AG04450 (cell line): ENCODE results near the gene CNTNAP5. TPM values are rescaled to one million over a fixed set of nuclear protein-coding genes. Genes with fewer than 3 reads are reported as not detected.

Experiments used
- CTCF ChIA-PET: fragments of 300-600, 350-600 bp; formaldehyde crosslinking; extraction: SDS; loops from one replicate; lab custom pipeline; 2022; ENCODE audit warnings: antibody characterized with exemption, inconsistent platforms; lab: Charles Lee
- POLR2A ChIA-PET: fragments of 350-600 bp; formaldehyde crosslinking; extraction: SDS; loops from one replicate; lab custom pipeline; 2021; ENCODE audit warnings: antibody characterized with exemption, inconsistent platforms; lab: Yijun Ruan, JAX
- DNase-seq: peaks from one replicate; pipeline ENCODE4 v3.0.0-alpha.2; 2011; ENCODE audit warnings: low read depth, low spot score
- H3K27ac ChIP-seq: one replicate; pipeline ENCODE4 v1.5.1; 2012; ENCODE audit warnings: low read depth, low read length, control low read depth
- H3K27me3 ChIP-seq: one replicate; pipeline ENCODE4 v1.6.0; 2012; ENCODE audit warnings: low read length; ENCODE audit not compliant: control insufficient read depth, insufficient read depth
- H3K4me3 ChIP-seq: 2 replicates; pipeline ENCODE4 v1.5.1; 2011; ENCODE audit warnings: mild to moderate bottlenecking, low read depth, low read length, control low read depth
- H3K9me3 ChIP-seq: 2 replicates; pipeline ENCODE4 v1.5.1; 2012; ENCODE audit warnings: low read length; ENCODE audit not compliant: control insufficient read depth, insufficient read depth
- polyA plus RNA-seq: library from polyadenylated mRNA; depleted of rRNA; stranded (reverse); fragments of >200 nt; gene quantifications from 2 replicates; pipeline ENCODE4 v1.2.3, GENCODE V29; 2011
- TF ChIP-seq, protein P1 (sequence below): IDR thresholded peaks from 2 replicates; pipeline ENCODE4 v1.5.1; 2011; ENCODE audit warnings: low read depth, low read length, control low read depth, inconsistent platforms

CNTNAP5 gene
- polyA plus RNA-seq, 1 experiment = not detected

DNA sequence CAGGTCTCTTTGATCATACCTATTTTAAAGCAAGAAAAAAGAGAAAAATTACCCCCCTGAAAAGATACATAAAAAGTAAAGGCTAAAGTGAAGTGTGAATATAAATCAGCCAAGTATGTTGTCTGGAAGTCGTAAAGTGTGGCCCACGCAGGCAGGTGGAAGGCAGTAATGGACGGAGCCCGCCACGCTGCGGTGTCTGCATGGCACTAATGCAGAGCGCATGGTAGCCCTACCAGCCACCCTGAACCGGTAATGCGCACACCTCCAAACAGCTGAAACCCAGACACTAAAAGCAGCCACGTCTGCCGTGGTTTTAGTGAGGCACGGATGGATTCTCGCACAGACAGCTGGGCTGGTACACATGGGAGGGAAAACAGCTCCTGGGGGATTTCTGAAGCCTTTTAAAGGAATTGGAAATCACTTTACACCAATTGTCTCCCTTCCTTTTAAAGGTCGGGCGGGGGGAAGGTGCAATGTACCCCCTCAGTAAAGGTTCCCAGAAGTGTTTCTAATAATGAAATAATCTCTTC is 615.2 kb downstream of the CNTNAP5 start:
- ChIA-PET POLR2A (no interaction called here), CTCF (no interaction called here)
- no peak overlapping the region for H3K4me3 ChIP-seq
- peaks cover 12% of the 10 kb centered on the region for H3K9me3 ChIP-seq
- no peak for DNase-seq
- TF ChIP-seq, protein P1, sequence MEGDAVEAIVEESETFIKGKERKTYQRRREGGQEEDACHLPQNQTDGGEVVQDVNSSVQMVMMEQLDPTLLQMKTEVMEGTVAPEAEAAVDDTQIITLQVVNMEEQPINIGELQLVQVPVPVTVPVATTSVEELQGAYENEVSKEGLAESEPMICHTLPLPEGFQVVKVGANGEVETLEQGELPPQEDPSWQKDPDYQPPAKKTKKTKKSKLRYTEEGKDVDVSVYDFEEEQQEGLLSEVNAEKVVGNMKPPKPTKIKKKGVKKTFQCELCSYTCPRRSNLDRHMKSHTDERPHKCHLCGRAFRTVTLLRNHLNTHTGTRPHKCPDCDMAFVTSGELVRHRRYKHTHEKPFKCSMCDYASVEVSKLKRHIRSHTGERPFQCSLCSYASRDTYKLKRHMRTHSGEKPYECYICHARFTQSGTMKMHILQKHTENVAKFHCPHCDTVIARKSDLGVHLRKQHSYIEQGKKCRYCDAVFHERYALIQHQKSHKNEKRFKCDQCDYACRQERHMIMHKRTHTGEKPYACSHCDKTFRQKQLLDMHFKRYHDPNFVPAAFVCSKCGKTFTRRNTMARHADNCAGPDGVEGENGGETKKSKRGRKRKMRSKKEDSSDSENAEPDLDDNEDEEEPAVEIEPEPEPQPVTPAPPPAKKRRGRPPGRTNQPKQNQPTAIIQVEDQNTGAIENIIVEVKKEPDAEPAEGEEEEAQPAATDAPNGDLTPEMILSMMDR = no peak
- no peaks in the 10 kb centered on the region for H3K27me3 ChIP-seq
- H3K27ac ChIP-seq = no peak overlapping the region

DNA sequence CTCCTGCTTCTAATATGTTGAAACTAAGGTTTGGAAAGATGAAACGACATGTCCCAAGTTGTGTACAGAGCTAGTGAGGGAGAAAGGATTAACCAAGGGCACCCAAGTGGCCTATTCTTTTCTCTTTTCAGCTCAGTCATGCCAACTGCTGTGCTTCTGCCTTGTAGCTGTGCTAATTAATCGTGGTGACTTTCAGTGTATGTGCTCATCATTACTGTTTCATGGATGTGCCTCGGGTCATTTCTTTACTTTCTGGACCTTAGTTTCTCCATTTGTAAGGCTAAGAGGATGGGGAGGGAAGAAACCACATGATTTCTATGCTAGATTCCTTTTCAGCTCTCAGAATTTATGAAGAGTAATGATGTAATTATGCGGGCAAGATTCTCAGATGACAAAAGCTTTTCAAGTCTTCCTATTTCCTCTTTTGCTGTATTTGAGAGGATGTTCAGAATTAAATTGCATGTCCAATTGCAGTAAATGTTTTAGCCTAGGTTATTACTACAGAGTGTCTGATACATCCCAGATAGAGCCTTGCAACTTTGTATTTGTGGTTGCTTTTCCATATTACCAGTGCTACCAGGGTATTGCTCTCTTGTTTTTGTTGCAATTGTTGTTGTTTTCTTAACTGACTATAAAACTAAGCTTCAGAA is 621.2 kb downstream of the CNTNAP5 start:
- TF ChIP-seq, protein P1 = no peak
- Histone ChIP-seq H3K9me3 (peaks cover 14% of the 10 kb centered on the region), H3K4me3 (no peak overlapping the region), H3K27me3 (no peaks in the 10 kb centered on the region), H3K27ac (no peak overlapping the region)
- DNase-seq = no peak
- POLR2A ChIA-PET = no interaction called here
- CTCF ChIA-PET = no interaction called here

DNA sequence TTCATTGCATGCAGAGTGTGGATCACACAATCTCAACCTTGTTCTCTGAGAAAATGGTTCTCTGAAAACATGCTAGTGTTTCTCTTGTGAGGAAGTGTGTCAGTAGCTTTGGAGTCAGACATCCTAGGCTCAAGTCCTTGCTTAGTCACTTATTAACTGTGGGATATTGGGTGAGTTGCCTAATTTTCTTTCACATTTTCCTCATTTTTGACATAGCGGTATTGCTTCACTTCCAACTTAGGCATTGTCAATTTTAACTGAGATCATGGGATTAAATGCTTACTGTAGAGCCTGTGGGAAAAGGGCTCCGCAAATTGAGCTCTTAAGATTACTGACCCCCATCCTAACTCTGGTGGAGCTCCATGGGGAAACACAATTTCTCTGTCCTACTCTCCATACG is 622.2 kb downstream of the CNTNAP5 start:
- H3K4me3 ChIP-seq = no peak overlapping the region
- TF ChIP-seq, protein P1 = no peak
- peaks cover 20% of the 10 kb centered on the region for H3K9me3 ChIP-seq
- ChIA-PET CTCF (no interaction called here), POLR2A (no interaction called here)
- no peak for DNase-seq
- no peaks in the 10 kb centered on the region for H3K27me3 ChIP-seq
- no peak overlapping the region for H3K27ac ChIP-seq

DNA sequence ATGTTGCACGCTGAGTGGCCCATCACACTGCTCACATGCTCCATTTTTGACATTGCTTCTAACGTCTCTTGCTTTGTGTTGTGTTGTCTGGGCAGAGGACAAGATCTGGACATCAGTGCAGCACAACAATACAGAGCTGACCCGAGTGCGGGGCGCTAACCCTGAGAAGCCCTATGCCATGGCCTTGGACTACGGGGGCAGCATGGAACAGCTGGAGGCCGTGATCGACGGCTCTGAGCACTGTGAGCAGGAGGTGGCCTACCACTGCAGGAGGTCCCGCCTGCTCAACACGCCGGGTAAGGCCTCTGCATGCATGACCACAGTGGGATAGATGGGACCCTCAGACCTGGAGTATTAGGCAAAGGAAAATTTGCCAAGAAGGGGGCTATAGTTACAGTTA is 622.6 kb downstream of the CNTNAP5 start:
- H3K27ac ChIP-seq = no peak overlapping the region
- CTCF ChIA-PET = no interaction called here
- no peaks in the 10 kb centered on the region for H3K27me3 ChIP-seq
- TF ChIP-seq, protein P1 = no peak
- POLR2A ChIA-PET = no interaction called here
- H3K9me3 ChIP-seq = peaks cover 20% of the 10 kb centered on the region
- no peak overlapping the region for H3K4me3 ChIP-seq
- DNase-seq = no peak

DNA sequence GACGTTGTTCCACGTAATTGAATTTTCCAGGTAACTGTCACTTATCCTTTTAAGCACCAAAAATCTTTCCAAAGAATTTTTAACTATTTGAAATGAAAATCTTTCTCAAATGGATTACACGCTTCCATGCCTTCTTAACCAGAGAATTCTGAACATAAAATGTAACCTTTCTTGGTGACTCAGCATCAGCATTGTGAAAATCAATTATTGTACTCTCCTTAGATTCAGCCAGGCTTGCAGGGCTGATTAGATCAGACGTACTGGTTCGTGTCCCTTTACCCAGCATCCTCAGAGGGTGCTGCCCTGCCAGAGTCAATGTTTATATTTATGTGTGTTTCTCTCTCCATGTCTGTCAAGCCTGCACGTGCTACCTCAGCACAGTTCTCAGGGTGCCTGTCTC is 623.9 kb downstream of the CNTNAP5 start:
- Histone ChIP-seq H3K9me3 (peaks cover 22% of the 10 kb centered on the region), H3K27me3 (no peaks in the 10 kb centered on the region), H3K4me3 (no peak overlapping the region), H3K27ac (no peak overlapping the region)
- TF ChIP-seq, protein P1 = no peak
- CTCF ChIA-PET = no interaction called here
- no peak for DNase-seq
- POLR2A ChIA-PET = no interaction called here
